ENCODE measurements around the gene CCNT1.
"Not testable (repeated sequence)": the region's sequence is repeated elsewhere in the genome, so short reads cannot be mapped to it uniquely, and the experiment has no call there.

Gene CCNT1

GRCh38 chr12:48690990-48691389, 25.5 kb downstream of the CCNT1 start:
- DNase-seq, result no peak

- DNase-seq, result no peak
Measured at GRCh38 chr12:48690436-48690835, 26.1 kb downstream of the CCNT1 start.

- DNase-seq, result no peak
Measured at GRCh38 chr12:48688836-48689235, 27.7 kb downstream of the CCNT1 start.

GRCh38 chr12:48687592-48687991, 28.9 kb downstream of the CCNT1 start:
- DNase-seq, result no peak

- DNase-seq, result no peak
Measured at GRCh38 chr12:48686615-48687334, 29.7 kb downstream of the CCNT1 start.

GRCh38 chr12:48686037-48686595, 30.4 kb downstream of the CCNT1 start:
- DNase-seq, result no peak

GRCh38 chr12:48683534-48683933, 33.0 kb downstream of the CCNT1 start:
- DNase-seq, result no peak

GRCh38 chr12:48682927-48683326, 33.6 kb downstream of the CCNT1 start:
- no peak for DNase-seq

GRCh38 chr12:48682533-48682905, 34.0 kb downstream of the CCNT1 start:
- not testable (repeated sequence) for DNase-seq

- DNase-seq, result peak; percentile 99
Measured at GRCh38 chr12:48681710-48682532, 34.6 kb downstream of the CCNT1 start, which contains the start of gene KANSL2. Gene KANSL2, minus strand, starts transcription at chr12:48682238. Its CDS starts 606 bp downstream, at chr12:48681632.

GRCh38 chr12:48681399-48681709, 35.2 kb downstream of the CCNT1 start:
- DNase-seq, result peak in 1 of 2 experiments; percentile 45

- DNase-seq, result no peak
Measured at GRCh38 chr12:48680861-48681260, 35.6 kb downstream of the CCNT1 start.

GRCh38 chr12:48678551-48679185, 37.8 kb downstream of the CCNT1 start:
- no peak for DNase-seq

GRCh38 chr12:48671231-48671856, 45.2 kb downstream of the CCNT1 start:
- DNase-seq, result no peak

GRCh38 chr12:48668996-48669395, 47.5 kb downstream of the CCNT1 start:
- no peak for DNase-seq

GRCh38 chr12:48659863-48660262, 56.6 kb downstream of the CCNT1 start:
- DNase-seq, result no peak

GRCh38 chr12:48651681-48652080, 64.8 kb downstream of the CCNT1 start:
- DNase-seq, result no peak

- DNase-seq, result not testable (repeated sequence)
Measured at GRCh38 chr12:48645354-48645753, 71.2 kb downstream of the CCNT1 start.

- DNase-seq, result no peak
Measured at GRCh38 chr12:48643011-48643410, 73.5 kb downstream of the CCNT1 start.

- not testable (repeated sequence) for DNase-seq
Measured at GRCh38 chr12:48641752-48642555, 74.6 kb downstream of the CCNT1 start.

GRCh38 chr12:48640854-48641253, 75.7 kb downstream of the CCNT1 start:
- no peak for DNase-seq

GRCh38 chr12:48640428-48640827, 76.1 kb downstream of the CCNT1 start:
- no peak for DNase-seq
